Immature natural killer cell (primary cell): Measurements from ENCODE around the gene PRELID3B. TPM values are rescaled to one million over a fixed set of nuclear protein-coding genes. Genes with fewer than 3 reads are reported as not detected.
"Not testable (repeated sequence)": the region's sequence is repeated elsewhere in the genome, so short reads cannot be mapped to it uniquely, and the experiment has no call there.

Experiments
- DNase-seq, 3 donors: peaks; one replicate each; pipeline ENCODE4 v3.0.0; 2022; ENCODE audit warnings: mixed read lengths in 1 of 3
- H3K27ac Mint-ChIP-seq, 6 donors: one replicate each; pipeline ENCODE4 v1.8.0; 2020; ENCODE audit warnings: mixed read lengths in 6 of 6, mild to moderate bottlenecking in 5 of 6, inconsistent platforms in 4 of 6, moderate library complexity in 3 of 6
- H3K27me3 Mint-ChIP-seq, 3 donors: one replicate each; pipeline ENCODE4 v1.8.0; 2020 to 2021; ENCODE audit warnings: low read depth in 3 of 3, mild to moderate bottlenecking in 3 of 3, mixed read lengths in 3 of 3, moderate library complexity in 3 of 3, inconsistent platforms in 1 of 3
- H3K36me3 Mint-ChIP-seq, 3 donors: one replicate each; pipeline ENCODE4 v1.8.0; 2020; ENCODE audit warnings: mixed read lengths in 3 of 3, inconsistent platforms in 2 of 3, mild to moderate bottlenecking in 2 of 3
- H3K4me1 Mint-ChIP-seq, 2 donors: one replicate each; pipeline ENCODE4 v1.8.0; 2020; ENCODE audit warnings: inconsistent platforms in 2 of 2, mild to moderate bottlenecking in 2 of 2, mixed read lengths in 2 of 2, moderate library complexity in 1 of 2
- H3K4me3 Mint-ChIP-seq, 5 donors: one replicate each; pipeline ENCODE4 v1.8.0; 2020; ENCODE audit warnings: mild to moderate bottlenecking in 5 of 5, mixed read lengths in 5 of 5, inconsistent platforms in 3 of 5, moderate library complexity in 3 of 5
- H3K9me3 Mint-ChIP-seq, 6 donors: one replicate each; pipeline ENCODE4 v1.8.0; 2020; ENCODE audit warnings: mild to moderate bottlenecking in 6 of 6, mixed read lengths in 6 of 6, inconsistent platforms in 4 of 6, moderate library complexity in 3 of 6
- polyA plus RNA-seq, 3 donors: library from polyadenylated mRNA; unstranded; fragments of 300-500 nt; fragmentation: Illumina TruSeq; gene quantifications; one replicate each; pipeline ENCODE4 v1.2.3, GENCODE V29; 2021

Gene PRELID3B
- polyA plus RNA-seq, 3 donors from 2014 or later, result 31.5 to 43.3 (median 37.8) TPM

DNA sequence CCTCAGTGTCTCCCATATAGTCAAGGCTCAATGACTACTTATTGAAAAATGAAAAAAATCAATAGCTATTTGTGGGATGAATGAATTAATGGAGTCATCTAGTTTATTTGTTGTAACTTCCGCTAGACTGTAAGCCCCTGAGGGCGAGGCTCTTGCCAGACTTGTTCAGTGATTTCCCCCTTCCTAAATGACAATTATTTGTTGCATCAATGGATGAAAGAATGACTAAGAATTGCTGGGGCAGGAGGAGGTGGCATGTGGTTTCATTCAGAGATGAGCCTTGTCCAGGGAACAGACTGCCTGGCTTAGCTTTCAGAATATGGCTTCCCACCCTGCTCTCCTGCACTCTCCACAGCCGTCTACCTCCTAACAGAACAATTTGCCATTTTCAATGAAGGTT is 1.1 kb upstream of the PRELID3B start:
- H3K4me3 Mint-ChIP-seq, result peak overlapping the region; percentile 84 to 94 (median 90)
- no peaks in the 10 kb centered on the region for H3K9me3 Mint-ChIP-seq
- peaks cover 0 to 9% (median 0%) of the 10 kb centered on the region in 3 donors for H3K36me3 Mint-ChIP-seq
- H3K27ac Mint-ChIP-seq, result peak overlapping the region; percentile 80 to 94 (median 87)
- peaks cover 2 to 3% (median 3%) of the 10 kb centered on the region in 3 donors for H3K27me3 Mint-ChIP-seq
- DNase-seq, result peak in 1 of 3 donors; percentile 9
- peaks cover 38 to 46% of the 10 kb centered on the region in 2 donors for H3K4me1 Mint-ChIP-seq

DNA sequence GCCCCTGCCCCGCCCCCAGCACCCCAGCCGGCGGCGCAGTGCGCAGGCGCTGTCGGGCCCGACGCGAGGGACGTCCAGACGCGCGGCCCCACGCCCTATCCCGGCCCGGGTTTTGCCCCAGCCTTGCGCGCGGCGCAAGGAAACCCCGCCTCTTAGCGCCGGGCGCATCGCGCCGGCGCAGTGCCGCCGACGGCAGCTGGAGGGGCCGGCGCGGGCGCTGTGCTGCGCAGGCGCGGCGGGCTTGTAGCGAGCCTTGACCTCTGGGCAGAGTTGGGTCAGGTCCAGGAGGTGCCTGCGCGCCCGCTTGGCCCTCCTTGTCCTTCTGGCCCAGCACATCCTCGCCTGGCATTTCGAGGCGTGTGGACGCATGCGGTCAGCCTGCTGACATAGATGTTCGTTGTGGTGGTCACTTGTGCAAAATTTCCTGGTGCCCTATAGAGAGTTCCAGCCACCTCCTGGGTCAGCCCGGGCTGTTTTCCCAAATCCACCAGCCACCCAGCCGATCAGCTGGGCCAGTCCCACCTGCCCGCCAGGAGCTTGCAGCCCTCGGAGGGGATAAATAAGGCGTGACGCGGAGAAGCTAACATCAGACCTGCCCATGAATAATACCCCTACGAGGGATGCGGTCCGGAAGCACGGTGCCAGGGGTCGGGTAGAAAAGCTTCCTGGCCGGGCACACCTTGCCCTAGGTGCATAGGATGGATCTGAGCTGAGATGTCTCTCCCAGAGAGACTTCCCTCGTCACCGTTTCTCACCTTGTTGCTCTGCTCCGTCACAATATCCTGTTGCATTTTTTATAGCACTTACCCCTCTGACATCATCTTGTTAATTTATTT is 428 bp upstream of the PRELID3B start:
- Mint-ChIP-seq H3K36me3 (peaks cover 0 to 9% (median 0%) of the 10 kb centered on the region in 3 donors), H3K27ac (peak overlapping the region; percentile 80 to 95 (median 89)), H3K4me1 (peaks cover 38 to 48% of the 10 kb centered on the region in 2 donors), H3K27me3 (peaks cover 2 to 3% (median 3%) of the 10 kb centered on the region in 3 donors), H3K9me3 (no peaks in the 10 kb centered on the region), H3K4me3 (peak overlapping the region; percentile 85 to 94 (median 90))
- peak; percentile 95 to 96 (median 96) for DNase-seq

DNA sequence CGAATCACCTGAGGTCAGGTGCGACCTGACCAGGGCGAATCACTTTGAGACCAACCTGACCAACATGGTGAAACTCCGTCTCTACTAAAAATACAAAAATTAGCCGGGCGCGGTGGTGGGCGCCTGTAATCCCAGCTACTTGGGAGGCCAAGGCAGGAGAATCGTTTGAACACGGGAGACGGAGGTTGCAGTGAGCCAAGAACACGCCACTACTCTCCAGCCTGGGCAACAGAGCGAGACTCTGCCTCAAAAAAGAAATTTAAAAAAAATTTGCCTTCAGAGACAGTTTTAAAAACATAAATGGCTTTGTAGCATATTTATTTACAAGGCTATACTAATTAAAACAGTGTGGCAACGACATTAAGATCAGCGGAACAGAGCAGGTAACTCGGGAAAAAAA is 1.1 kb downstream of the PRELID3B start:
- Mint-ChIP-seq H3K4me1 (peaks cover 38 to 48% of the 10 kb centered on the region in 2 donors), H3K27ac (peak overlapping the region in 5 of 6 donors; percentile 36 to 80 (median 42)), H3K36me3 (peaks cover 0 to 17% (median 13%) of the 10 kb centered on the region in 3 donors), H3K4me3 (peak overlapping the region; percentile 72 to 91 (median 83))
- H3K27me3 Mint-ChIP-seq, H3K9me3 Mint-ChIP-seq, DNase-seq: not testable (repeated sequence)

DNA sequence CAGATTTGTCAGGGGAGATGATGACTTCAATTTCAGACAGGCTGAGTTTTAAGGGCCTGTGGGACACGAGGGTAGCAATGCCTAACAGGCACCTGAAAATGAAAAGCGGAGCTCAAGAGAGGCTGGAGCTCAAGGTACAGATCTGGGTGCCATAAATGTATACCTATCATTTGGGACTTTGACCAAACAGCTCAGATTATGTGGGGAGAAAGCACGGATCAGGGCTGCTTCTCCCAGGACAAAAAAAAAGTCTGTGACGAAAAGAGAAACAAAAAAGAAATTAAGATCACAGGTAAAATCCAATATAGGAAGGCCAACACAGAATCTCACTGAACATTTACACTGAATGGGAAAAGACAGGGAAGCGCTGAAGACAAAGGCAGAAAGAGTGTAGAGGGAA is 1.9 kb downstream of the PRELID3B start:
- Mint-ChIP-seq H3K27ac (peak overlapping the region; percentile 1 to 82 (median 62)), H3K27me3 (peaks cover 0 to 3% (median 3%) of the 10 kb centered on the region in 3 donors), H3K4me1 (peaks cover 38 to 48% of the 10 kb centered on the region in 2 donors), H3K9me3 (no peaks in the 10 kb centered on the region), H3K4me3 (peak overlapping the region; percentile 72 to 91 (median 83)), H3K36me3 (peaks cover 3 to 18% (median 18%) of the 10 kb centered on the region in 3 donors)
- no peak for DNase-seq

DNA sequence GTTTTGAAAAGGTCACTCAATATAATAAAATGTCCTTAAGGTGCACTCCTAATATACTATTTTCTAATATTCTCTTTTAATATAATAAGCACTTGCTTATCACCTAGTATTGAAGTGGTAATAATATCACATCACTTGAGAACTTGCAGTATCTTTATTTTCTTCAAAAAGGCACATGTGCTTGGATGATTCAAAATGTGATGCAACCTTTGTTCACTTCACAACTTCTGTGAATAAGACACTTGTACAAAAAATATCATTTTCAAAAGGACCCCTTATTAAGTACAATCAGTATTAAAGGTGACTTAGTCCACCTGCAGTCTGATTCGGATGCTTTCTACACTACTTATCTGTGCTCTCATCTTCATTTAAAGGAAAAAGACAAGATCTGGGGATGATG is 3.4 kb downstream of the PRELID3B start:
- H3K27ac Mint-ChIP-seq, result peak overlapping the region in 3 of 6 donors; percentile 30 to 40 (median 31)
- H3K27me3 Mint-ChIP-seq, result peaks cover 0 to 5% (median 4%) of the 10 kb centered on the region in 3 donors
- DNase-seq, result no peak
- no peaks in the 10 kb centered on the region for H3K9me3 Mint-ChIP-seq
- peaks cover 7 to 26% (median 23%) of the 10 kb centered on the region in 3 donors for H3K36me3 Mint-ChIP-seq
- peaks cover 38 to 48% of the 10 kb centered on the region in 2 donors for H3K4me1 Mint-ChIP-seq
- H3K4me3 Mint-ChIP-seq, result no peak overlapping the region

DNA sequence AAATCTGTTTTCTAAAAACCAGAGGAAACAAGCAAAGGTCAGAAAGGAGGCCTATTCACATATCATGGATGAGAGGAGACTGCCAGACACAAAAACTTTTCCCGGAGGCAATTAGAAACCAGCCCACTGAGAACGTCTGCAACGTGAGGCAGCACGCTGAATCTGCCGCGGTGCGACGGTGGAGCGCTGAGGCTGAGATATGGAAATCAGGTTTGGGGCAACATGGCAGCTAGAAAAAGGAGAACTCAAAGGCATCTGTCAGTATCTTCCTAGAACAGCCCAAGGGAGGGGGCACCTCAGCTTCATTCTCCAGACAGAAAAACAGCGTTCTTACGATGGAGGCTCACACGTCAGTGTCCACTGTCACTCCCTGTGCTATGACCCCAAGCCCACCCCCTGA is 5.2 kb downstream of the PRELID3B start:
- peaks cover 32 to 43% of the 10 kb centered on the region in 2 donors for H3K4me1 Mint-ChIP-seq
- peaks cover 7 to 26% (median 23%) of the 10 kb centered on the region in 3 donors for H3K36me3 Mint-ChIP-seq
- DNase-seq, result no peak
- H3K27ac Mint-ChIP-seq, result peak overlapping the region in 1 of 6 donors; percentile 45
- H3K27me3 Mint-ChIP-seq, result peaks cover 2 to 4% (median 4%) of the 10 kb centered on the region in 3 donors
- H3K4me3 Mint-ChIP-seq, result no peak overlapping the region
- no peaks in the 10 kb centered on the region for H3K9me3 Mint-ChIP-seq

DNA sequence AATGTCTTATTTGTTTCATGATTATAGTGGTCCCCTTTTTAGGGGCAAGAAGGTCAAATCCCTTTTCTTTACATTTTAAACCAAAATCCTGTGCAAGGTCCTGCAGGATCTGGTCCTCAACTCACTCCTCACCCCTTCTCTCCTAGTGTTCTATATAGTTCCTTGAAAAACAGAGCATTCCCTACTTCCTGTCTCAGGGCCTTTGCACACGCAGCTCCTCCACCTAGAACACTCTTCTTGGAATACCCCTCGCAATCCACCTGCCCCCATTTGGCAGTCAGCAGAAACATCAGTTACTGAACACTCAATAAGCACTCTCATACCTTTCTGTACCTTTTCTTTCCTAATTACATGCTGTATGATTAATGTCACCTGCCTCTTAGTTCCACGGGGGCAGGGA is 7.2 kb downstream of the PRELID3B start:
- Mint-ChIP-seq H3K4me1 (peaks cover 34 to 44% of the 10 kb centered on the region in 2 donors), H3K27ac (peak overlapping the region in 2 of 6 donors; percentile 28 to 76), H3K36me3 (peaks cover 7 to 30% (median 19%) of the 10 kb centered on the region in 3 donors), H3K9me3 (no peaks in the 10 kb centered on the region), H3K4me3 (peak overlapping the region in 1 of 5 donors; percentile 39), H3K27me3 (peaks cover 6 to 7% (median 6%) of the 10 kb centered on the region in 3 donors)
- no peak for DNase-seq

DNA sequence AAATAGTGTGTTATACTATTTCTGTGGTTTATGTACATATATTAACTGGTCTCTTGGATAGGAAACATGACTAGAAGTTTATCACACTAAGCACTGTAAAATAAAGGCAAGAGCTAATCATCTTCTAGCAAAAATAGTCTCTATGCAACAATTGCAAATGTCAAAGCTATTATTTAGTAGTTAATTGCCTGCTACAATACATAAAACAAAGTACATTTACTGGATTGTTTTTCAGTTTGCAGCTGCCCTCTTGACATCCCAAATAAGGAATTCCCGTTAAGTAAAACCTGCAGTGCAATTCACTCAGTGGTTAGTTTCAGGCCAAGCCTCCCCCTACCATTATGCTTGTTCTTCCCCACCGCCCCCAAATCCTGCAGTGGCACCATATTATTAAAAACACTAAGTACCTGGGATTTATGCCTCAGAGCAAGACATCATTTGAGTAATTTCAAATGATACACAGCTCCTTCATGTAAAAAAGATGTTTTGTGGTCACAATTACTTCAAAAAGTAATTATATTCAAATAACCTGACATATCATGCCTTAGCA is 8.9 kb downstream of the PRELID3B start:
- DNase-seq, result no peak
- Mint-ChIP-seq H3K27ac (peak overlapping the region in 3 of 6 donors; percentile 8 to 72 (median 35)), H3K4me1 (peaks cover 39 to 44% of the 10 kb centered on the region in 2 donors), H3K9me3 (no peaks in the 10 kb centered on the region), H3K4me3 (peak overlapping the region in 4 of 5 donors; percentile 8 to 65 (median 38)), H3K36me3 (peaks cover 14 to 45% (median 22%) of the 10 kb centered on the region in 3 donors), H3K27me3 (peaks cover 6 to 7% (median 6%) of the 10 kb centered on the region in 3 donors)

DNA sequence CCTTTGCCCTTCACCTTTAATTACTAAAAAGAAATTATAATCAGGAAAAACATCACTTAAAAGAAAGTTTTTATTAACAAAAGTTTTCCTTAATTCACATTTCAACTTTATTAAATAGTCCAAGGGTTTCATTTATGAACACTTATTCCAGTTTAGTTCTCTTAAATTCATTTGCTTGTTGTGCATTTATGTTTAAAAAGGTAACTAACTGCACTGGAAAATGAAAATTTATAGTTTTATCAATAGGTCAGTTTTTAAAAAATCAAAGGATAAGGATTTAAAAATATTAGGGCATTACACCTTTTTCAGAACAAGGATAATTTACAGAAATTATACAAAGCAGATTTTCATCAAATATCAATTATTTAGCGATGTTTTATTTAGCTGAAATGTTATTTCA is 9.5 kb downstream of the PRELID3B start:
- Mint-ChIP-seq H3K4me1 (peaks cover 44 to 47% of the 10 kb centered on the region in 2 donors), H3K27ac (peak overlapping the region; percentile 90 to 97 (median 94)), H3K27me3 (peaks cover 6 to 7% (median 6%) of the 10 kb centered on the region in 3 donors), H3K9me3 (no peaks in the 10 kb centered on the region), H3K36me3 (peaks cover 14 to 48% (median 25%) of the 10 kb centered on the region in 3 donors), H3K4me3 (peak overlapping the region; percentile 83 to 96 (median 90))
- DNase-seq, result no peak

DNA sequence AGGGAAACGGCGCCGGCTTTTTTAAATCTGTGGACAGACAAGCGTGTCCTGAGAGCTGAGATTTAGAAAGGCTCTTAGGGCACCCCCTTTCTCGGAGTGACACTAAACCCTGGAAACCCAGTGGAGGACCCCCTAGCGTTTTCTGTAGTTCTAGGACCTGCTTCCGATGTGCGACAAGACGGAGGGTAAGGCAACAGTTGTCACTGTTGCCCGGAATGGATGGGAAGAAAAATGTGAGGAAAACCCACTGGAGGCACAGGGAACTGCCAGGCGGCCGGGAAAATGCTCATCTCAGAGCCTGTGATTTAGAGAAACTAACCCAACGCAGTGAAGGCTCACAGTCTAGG is 9.9 kb downstream of the PRELID3B start:
- peaks cover 46 to 51% of the 10 kb centered on the region in 2 donors for H3K4me1 Mint-ChIP-seq
- no peaks in the 10 kb centered on the region for H3K9me3 Mint-ChIP-seq
- H3K36me3 Mint-ChIP-seq, result peaks cover 14 to 45% (median 25%) of the 10 kb centered on the region in 3 donors

DNA sequence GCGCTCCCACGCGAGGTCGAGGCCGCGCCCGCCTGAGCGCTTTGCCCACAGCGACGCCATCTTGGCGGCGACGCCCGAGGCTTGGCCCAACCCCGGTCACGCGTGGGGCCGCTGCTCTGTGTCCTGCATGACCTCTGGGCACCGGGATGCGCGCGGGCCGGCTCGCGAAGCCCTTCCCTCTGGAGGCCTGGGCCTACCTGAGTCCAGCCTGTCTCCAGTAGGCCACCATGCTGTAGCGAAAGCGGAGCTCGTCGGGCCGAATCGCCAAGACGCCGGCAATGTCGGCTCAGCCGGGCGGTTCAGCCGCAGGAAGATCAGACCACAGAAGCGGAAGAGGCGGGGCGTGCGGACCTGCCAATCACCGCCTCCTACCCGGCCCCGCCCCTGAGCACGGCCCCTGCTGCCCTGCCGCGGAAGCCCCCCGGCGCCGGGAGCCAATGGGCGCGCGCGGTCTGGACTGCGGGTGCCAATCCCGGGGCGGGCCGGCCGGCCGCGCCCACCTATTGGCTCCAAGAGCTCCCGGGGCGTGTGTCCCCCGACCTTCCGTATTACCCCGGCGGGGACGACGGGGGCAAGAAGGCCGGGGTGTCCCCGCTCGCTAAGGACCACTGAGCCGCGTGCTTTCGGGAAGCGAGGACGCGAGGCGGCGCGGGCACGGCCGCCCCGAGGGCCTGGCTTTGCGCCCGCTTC is 10.4 kb downstream of the PRELID3B start, which contains the start of gene ATP5F1E:
ATP5F1E (minus strand) TSS at position 313 of the 690 bp plus-strand sequence; CDS start at position 229, 84 bp downstream.
- H3K4me3 Mint-ChIP-seq, result peak within 1 kb of the TSS; percentile 93 to 96 (median 95)
- H3K4me1 Mint-ChIP-seq, result peaks cover 52 to 56% of the 10 kb centered on the region in 2 donors
- H3K36me3 Mint-ChIP-seq, result peaks cover 16 to 40% (median 26%) of the 10 kb centered on the region in 3 donors
- peak; percentile 98 for DNase-seq
- H3K27me3 Mint-ChIP-seq, result peaks cover 6 to 7% (median 6%) of the 10 kb centered on the region in 3 donors
- peak within 1 kb of the TSS; percentile 90 to 97 (median 95) for H3K27ac Mint-ChIP-seq
- no peaks in the 10 kb centered on the region for H3K9me3 Mint-ChIP-seq

More for the DNA sequence above, 9.9 kb downstream of the PRELID3B start:
- DNase-seq, result no peak
- H3K27me3 Mint-ChIP-seq, result peaks cover 6 to 7% (median 6%) of the 10 kb centered on the region in 3 donors
- peak overlapping the region; percentile 83 to 96 (median 90) for H3K4me3 Mint-ChIP-seq
- H3K27ac Mint-ChIP-seq, result peak overlapping the region; percentile 90 to 97 (median 94)

DNA sequence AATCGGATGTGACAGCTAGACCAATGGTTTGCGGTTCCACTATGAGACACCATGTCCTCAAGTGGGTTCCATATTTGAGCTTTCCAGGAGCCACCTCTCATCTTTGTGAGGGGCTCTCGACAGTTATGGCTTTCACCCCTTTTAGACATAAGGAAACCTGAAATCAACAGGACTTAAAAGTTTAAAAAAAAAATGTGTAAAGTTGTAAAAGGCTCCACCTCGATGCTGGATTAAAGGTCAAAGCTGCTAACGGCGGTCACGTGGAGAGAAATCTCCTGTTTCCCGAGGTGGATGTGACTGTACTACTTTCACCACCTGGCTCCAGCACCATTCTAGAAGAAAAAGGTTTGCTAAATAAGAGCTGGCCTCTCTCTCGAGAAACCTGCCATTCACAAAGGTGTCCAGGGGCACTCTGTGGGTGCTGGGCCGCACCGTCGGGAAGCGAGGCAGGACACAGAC is 11.0 kb downstream of the PRELID3B start:
- Mint-ChIP-seq H3K9me3 (no peaks in the 10 kb centered on the region), H3K27ac (peak overlapping the region; percentile 90 to 95 (median 94)), H3K27me3 (peaks cover 6 to 7% (median 6%) of the 10 kb centered on the region in 3 donors), H3K4me3 (peak overlapping the region; percentile 93 to 96 (median 95)), H3K4me1 (peaks cover 57 to 62% of the 10 kb centered on the region in 2 donors), H3K36me3 (peaks cover 18 to 35% (median 26%) of the 10 kb centered on the region in 3 donors)
- no peak for DNase-seq
